Measurements from ENCODE around the gene NPTXR.

The NPTXR gene

GRCh38 chr22:38843657-38844314, at the start of gene NPTXR:
TSS of gene NPTXR (minus strand) at chr22:38844028.
- Histone ChIP-seq H3K4me1 (ENCODE audit: control insufficient read depth in 1 of 2, insufficient read depth in 2 of 2, low read length in 2 of 2) (peaks cover 0 to 5% of the 10 kb centered on the region in 2 donors), H3K4me3 (ENCODE audit: low read depth in 1 of 2, low read length in 2 of 2) (peak within 1 kb of the TSS; percentile 11 to 64), H3K9me3 (ENCODE audit: control insufficient read depth in 1 of 2, low read length in 2 of 2) (no peaks in the 10 kb centered on the region), H3K27ac (ENCODE audit: low read length) (no peak within 1 kb of the TSS), H3K36me3 (ENCODE audit: control insufficient read depth in 1 of 2, insufficient read depth in 2 of 2, low read length in 2 of 2) (no peaks in the 10 kb centered on the region), H3K27me3 (ENCODE audit: low read depth, low read length) (no peaks in the 10 kb centered on the region)

GRCh38 chr22:38891256-38891655, 47.4 kb upstream of the NPTXR start:
- Histone ChIP-seq H3K36me3 (ENCODE audit: control insufficient read depth in 1 of 2, insufficient read depth in 2 of 2, low read length in 2 of 2) (no peaks in the 10 kb centered on the region), H3K4me1 (ENCODE audit: control insufficient read depth in 1 of 2, insufficient read depth in 2 of 2, low read length in 2 of 2) (no peaks in the 10 kb centered on the region), H3K9me3 (ENCODE audit: control insufficient read depth in 1 of 2, low read length in 2 of 2) (no peaks in the 10 kb centered on the region), H3K4me3 (ENCODE audit: low read depth in 1 of 2, low read length in 2 of 2) (no peak overlapping the region), H3K27ac (ENCODE audit: low read length) (no peak overlapping the region), H3K27me3 (ENCODE audit: low read depth, low read length) (no peaks in the 10 kb centered on the region)

- Histone ChIP-seq H3K27ac (ENCODE audit: low read length) (no peak overlapping the region), H3K27me3 (ENCODE audit: low read depth, low read length) (no peaks in the 10 kb centered on the region), H3K4me3 (ENCODE audit: low read depth in 1 of 2, low read length in 2 of 2) (no peak overlapping the region), H3K9me3 (ENCODE audit: control insufficient read depth in 1 of 2, low read length in 2 of 2) (no peaks in the 10 kb centered on the region), H3K4me1 (ENCODE audit: control insufficient read depth in 1 of 2, insufficient read depth in 2 of 2, low read length in 2 of 2) (no peaks in the 10 kb centered on the region), H3K36me3 (ENCODE audit: control insufficient read depth in 1 of 2, insufficient read depth in 2 of 2, low read length in 2 of 2) (no peaks in the 10 kb centered on the region)
Measured at GRCh38 chr22:38890377-38890776, 46.5 kb upstream of the NPTXR start.

GRCh38 chr22:38886333-38886732, 42.5 kb upstream of the NPTXR start:
- no peaks in the 10 kb centered on the region for H3K36me3 ChIP-seq (ENCODE audit: control insufficient read depth in 1 of 2, insufficient read depth in 2 of 2, low read length in 2 of 2)
- no peaks in the 10 kb centered on the region for H3K9me3 ChIP-seq (ENCODE audit: control insufficient read depth in 1 of 2, low read length in 2 of 2)
- H3K27ac ChIP-seq (ENCODE audit: low read length): no peak overlapping the region
- H3K4me3 ChIP-seq (ENCODE audit: low read depth in 1 of 2, low read length in 2 of 2): no peak overlapping the region
- H3K27me3 ChIP-seq (ENCODE audit: low read depth, low read length): no peaks in the 10 kb centered on the region
- peaks cover 11 to 15% of the 10 kb centered on the region in 2 donors for H3K4me1 ChIP-seq (ENCODE audit: control insufficient read depth in 1 of 2, insufficient read depth in 2 of 2, low read length in 2 of 2)

- Histone ChIP-seq H3K9me3 (ENCODE audit: control insufficient read depth in 1 of 2, low read length in 2 of 2) (no peaks in the 10 kb centered on the region), H3K4me1 (ENCODE audit: control insufficient read depth in 1 of 2, insufficient read depth in 2 of 2, low read length in 2 of 2) (peaks cover 11 to 15% of the 10 kb centered on the region in 2 donors), H3K27ac (ENCODE audit: low read length) (peak overlapping the region; percentile 82), H3K36me3 (ENCODE audit: control insufficient read depth in 1 of 2, insufficient read depth in 2 of 2, low read length in 2 of 2) (no peaks in the 10 kb centered on the region), H3K27me3 (ENCODE audit: low read depth, low read length) (no peaks in the 10 kb centered on the region), H3K4me3 (ENCODE audit: low read depth in 1 of 2, low read length in 2 of 2) (no peak overlapping the region)
Measured at GRCh38 chr22:38882972-38883622, 39.3 kb upstream of the NPTXR start.

GRCh38 chr22:38881997-38882879, 38.4 kb upstream of the NPTXR start:
- H3K27ac ChIP-seq (ENCODE audit: low read length): peak overlapping the region; percentile 82
- H3K4me1 ChIP-seq (ENCODE audit: control insufficient read depth in 1 of 2, insufficient read depth in 2 of 2, low read length in 2 of 2): peaks cover 11 to 15% of the 10 kb centered on the region in 2 donors
- H3K4me3 ChIP-seq (ENCODE audit: low read depth in 1 of 2, low read length in 2 of 2): peak overlapping the region in 1 of 2 donors; percentile 5

GRCh38 chr22:38881464-38881871, 37.6 kb upstream of the NPTXR start:
- Histone ChIP-seq H3K4me3 (ENCODE audit: low read depth in 1 of 2, low read length in 2 of 2) (peak overlapping the region in 1 of 2 donors; percentile 5), H3K36me3 (ENCODE audit: control insufficient read depth in 1 of 2, insufficient read depth in 2 of 2, low read length in 2 of 2) (no peaks in the 10 kb centered on the region), H3K27ac (ENCODE audit: low read length) (peak overlapping the region; percentile 89), H3K4me1 (ENCODE audit: control insufficient read depth in 1 of 2, insufficient read depth in 2 of 2, low read length in 2 of 2) (peaks cover 11 to 15% of the 10 kb centered on the region in 2 donors), H3K27me3 (ENCODE audit: low read depth, low read length) (no peaks in the 10 kb centered on the region), H3K9me3 (ENCODE audit: control insufficient read depth in 1 of 2, low read length in 2 of 2) (no peaks in the 10 kb centered on the region)

More at GRCh38 chr22:38881997-38882879, 38.4 kb upstream of the NPTXR start:
- Histone ChIP-seq H3K27me3 (ENCODE audit: low read depth, low read length) (no peaks in the 10 kb centered on the region), H3K36me3 (ENCODE audit: control insufficient read depth in 1 of 2, insufficient read depth in 2 of 2, low read length in 2 of 2) (no peaks in the 10 kb centered on the region), H3K9me3 (ENCODE audit: control insufficient read depth in 1 of 2, low read length in 2 of 2) (no peaks in the 10 kb centered on the region)

- Histone ChIP-seq H3K4me3 (ENCODE audit: low read depth in 1 of 2, low read length in 2 of 2) (no peak overlapping the region), H3K36me3 (ENCODE audit: control insufficient read depth in 1 of 2, insufficient read depth in 2 of 2, low read length in 2 of 2) (no peaks in the 10 kb centered on the region), H3K9me3 (ENCODE audit: control insufficient read depth in 1 of 2, low read length in 2 of 2) (no peaks in the 10 kb centered on the region), H3K27ac (ENCODE audit: low read length) (no peak overlapping the region), H3K4me1 (ENCODE audit: control insufficient read depth in 1 of 2, insufficient read depth in 2 of 2, low read length in 2 of 2) (peaks cover 11 to 15% of the 10 kb centered on the region in 2 donors), H3K27me3 (ENCODE audit: low read depth, low read length) (no peaks in the 10 kb centered on the region)
Measured at GRCh38 chr22:38879961-38880360, 36.1 kb upstream of the NPTXR start.

GRCh38 chr22:38879108-38879729, 35.4 kb upstream of the NPTXR start:
- no peaks in the 10 kb centered on the region for H3K27me3 ChIP-seq (ENCODE audit: low read depth, low read length)
- H3K27ac ChIP-seq (ENCODE audit: low read length): no peak overlapping the region
- no peaks in the 10 kb centered on the region for H3K9me3 ChIP-seq (ENCODE audit: control insufficient read depth in 1 of 2, low read length in 2 of 2)
- H3K4me3 ChIP-seq (ENCODE audit: low read depth in 1 of 2, low read length in 2 of 2): no peak overlapping the region
- peaks cover 11 to 15% of the 10 kb centered on the region in 2 donors for H3K4me1 ChIP-seq (ENCODE audit: control insufficient read depth in 1 of 2, insufficient read depth in 2 of 2, low read length in 2 of 2)
- H3K36me3 ChIP-seq (ENCODE audit: control insufficient read depth in 1 of 2, insufficient read depth in 2 of 2, low read length in 2 of 2): no peaks in the 10 kb centered on the region

- no peaks in the 10 kb centered on the region for H3K9me3 ChIP-seq (ENCODE audit: control insufficient read depth in 1 of 2, low read length in 2 of 2)
- no peaks in the 10 kb centered on the region for H3K36me3 ChIP-seq (ENCODE audit: control insufficient read depth in 1 of 2, insufficient read depth in 2 of 2, low read length in 2 of 2)
- H3K27me3 ChIP-seq (ENCODE audit: low read depth, low read length): no peaks in the 10 kb centered on the region
- no peak overlapping the region for H3K27ac ChIP-seq (ENCODE audit: low read length)
- H3K4me3 ChIP-seq (ENCODE audit: low read depth in 1 of 2, low read length in 2 of 2): no peak overlapping the region
- H3K4me1 ChIP-seq (ENCODE audit: control insufficient read depth in 1 of 2, insufficient read depth in 2 of 2, low read length in 2 of 2): peaks cover 11 to 20% of the 10 kb centered on the region in 2 donors
Measured at GRCh38 chr22:38878001-38878400, 34.2 kb upstream of the NPTXR start.
